ENCODE data around the gene PFKFB4.
A peak's percentile ranks its signal among the peaks of the same experiment; 100 is the strongest.
"Not testable (repeated sequence)": the region's sequence is repeated elsewhere in the genome, so short reads cannot be mapped to it uniquely, and the experiment has no call there.

The PFKFB4 gene

DNA sequence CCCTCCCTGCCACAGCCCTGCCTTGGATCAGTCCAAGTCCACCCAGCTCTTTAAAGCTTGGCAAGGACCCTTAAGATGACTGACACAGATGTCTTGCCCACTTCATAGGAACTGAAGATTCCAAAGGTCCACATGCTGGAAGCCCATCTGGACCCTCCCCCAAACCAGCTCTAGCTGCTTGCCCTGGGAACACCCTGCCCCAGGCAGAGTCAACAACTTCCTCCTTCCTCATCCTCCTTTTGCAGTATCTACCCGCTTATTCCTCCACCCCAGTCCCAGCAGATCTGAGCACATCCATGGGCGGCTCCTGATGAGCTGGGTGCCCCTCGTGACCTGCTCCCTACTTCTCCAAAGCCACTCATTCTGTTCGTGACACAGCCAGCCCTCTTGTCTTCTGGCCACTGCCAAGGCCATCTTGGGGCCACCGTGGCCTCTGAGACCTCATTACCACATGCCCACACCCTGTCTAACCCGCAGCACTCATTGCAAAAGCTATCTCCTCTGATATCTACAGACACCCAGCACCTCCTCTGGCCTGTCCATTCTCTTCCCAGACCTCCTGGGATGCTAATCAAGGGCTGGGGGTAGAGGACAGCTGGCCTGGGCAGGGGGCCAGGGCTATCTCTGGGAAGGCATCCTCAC lies 2.0 kb upstream of the PFKFB4 start:
- no peak for DNase-seq

GRCh38 chr3:48555949-48556795 lies 431 bp downstream of the PFKFB4 start:
- no peak for DNase-seq

DNA sequence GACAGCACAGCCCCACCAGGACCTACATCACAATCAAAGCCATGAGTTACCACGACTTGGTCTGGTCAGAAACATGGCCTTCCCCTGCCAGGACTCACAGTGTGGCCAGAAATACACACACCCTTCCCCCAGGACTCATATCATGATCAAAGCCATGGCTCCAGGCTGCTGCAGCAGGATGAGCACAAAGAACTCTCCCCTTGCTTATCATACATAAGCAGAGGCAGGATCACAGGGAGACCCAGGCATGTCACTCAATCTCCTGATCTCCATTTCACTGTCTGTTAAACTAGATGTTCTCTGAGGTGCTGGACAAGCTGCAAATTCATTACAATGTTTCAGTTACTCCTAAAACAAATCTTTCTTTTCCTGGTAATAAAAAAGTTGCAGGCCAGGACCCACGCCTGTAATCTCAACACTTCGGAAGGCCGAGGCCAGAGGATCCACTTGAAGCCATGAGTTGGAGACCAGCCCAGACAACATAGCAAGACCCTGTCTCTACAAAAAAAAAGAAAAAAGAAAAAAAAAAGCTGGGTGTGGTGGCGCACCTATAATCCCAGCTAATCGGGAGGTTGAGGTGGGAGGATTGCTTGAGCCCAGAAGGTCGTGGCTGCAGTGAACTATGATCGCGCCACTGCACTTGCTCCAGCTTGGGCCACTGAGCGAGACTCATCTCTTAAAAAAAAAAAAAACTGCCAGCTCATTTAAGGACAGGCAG lies 1.2 kb downstream of the PFKFB4 start:
- DNase-seq = no peak

DNA sequence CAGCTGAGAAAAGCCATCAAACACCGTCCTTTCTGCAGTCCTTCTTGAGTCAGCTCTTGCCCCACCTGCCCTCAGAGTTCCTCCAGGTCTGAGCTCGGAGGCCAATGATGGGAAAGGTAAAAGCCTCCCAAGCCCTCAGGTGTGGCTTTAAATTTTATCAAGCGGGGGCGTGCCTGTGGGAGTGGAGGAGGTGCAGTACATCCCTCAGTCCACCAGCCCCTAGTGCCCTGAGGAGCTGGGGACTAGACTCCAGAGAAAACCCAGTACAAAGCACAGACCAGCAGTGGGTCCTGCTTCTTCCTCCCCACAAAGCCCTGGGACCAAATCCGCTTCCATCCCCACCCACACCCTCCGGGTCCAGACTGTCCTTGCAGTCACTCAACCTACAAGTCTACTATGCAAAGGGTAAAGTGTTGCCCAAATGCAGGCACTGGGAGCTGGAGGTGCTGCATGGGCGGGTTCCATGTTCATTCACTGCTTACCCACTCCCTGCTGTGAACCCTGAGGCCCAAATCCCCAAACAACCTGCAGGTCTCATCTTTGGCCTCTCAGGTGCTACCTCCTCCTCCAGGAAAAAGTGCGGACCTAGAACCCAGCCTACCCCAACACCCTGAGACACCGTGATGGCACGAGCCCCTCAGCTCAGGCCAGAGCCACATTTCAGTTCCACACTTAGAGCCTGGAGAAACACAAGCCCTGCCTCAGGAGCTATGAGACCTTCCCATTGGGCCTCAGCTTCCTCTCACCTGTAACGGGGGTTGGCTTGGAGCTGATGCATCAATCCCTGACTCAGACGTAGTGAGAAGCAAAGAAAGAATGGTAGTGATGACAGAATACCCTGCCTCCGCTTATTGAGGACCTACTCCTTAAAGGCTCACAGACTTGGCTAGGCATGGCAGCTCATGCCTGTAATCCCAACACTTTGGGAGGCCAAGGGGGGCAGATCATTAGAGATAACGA lies 2.4 kb downstream of the PFKFB4 start:
- no peak for DNase-seq

- DNase-seq = no peak
Observed at GRCh38 chr3:48553361-48553760, 3.2 kb downstream of the PFKFB4 start.

DNA sequence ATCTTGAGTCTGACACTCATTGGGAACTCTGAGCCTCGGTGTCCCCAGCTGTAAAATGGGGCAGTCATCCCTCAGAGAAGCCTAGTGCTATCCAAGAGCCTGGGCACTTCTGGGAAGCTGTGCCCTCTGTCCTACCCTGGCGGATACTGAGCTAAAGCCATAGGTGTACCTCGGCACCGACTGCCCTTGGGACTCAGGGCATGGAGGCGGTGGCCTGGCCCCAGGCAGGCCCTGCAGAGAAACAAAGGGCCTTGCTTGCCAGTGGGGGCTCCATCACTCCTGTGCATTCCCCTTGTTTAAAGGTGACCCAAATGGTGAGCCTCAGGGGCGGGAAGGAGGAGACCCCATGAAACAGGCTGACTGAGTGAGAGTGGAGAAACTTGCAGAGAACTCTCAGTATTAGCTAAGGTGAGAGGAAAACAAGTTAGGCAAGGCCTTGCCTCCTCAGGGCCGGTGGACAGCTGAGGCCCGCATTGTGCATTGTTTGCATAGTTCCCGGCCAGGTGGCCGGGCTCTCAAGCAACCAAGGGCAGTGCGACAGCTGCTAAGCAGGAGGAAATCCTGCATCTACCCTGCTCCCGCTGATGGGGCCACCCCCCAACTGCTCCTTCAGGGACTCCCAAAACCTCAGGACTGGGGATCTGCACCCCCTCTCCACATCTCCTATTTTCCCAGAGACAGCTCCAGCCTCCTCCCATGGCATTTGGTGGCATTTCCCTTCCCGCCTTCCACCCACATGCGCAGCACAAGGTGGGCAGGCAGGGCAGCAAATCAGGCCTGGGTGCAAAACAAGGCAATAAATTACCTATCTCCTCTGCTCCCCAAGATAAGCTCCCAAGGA lies 4.3 kb downstream of the PFKFB4 start:
- no peak for DNase-seq

- DNase-seq = not testable (repeated sequence)
Observed at GRCh38 chr3:48551651-48552050, 5.0 kb downstream of the PFKFB4 start.

DNA sequence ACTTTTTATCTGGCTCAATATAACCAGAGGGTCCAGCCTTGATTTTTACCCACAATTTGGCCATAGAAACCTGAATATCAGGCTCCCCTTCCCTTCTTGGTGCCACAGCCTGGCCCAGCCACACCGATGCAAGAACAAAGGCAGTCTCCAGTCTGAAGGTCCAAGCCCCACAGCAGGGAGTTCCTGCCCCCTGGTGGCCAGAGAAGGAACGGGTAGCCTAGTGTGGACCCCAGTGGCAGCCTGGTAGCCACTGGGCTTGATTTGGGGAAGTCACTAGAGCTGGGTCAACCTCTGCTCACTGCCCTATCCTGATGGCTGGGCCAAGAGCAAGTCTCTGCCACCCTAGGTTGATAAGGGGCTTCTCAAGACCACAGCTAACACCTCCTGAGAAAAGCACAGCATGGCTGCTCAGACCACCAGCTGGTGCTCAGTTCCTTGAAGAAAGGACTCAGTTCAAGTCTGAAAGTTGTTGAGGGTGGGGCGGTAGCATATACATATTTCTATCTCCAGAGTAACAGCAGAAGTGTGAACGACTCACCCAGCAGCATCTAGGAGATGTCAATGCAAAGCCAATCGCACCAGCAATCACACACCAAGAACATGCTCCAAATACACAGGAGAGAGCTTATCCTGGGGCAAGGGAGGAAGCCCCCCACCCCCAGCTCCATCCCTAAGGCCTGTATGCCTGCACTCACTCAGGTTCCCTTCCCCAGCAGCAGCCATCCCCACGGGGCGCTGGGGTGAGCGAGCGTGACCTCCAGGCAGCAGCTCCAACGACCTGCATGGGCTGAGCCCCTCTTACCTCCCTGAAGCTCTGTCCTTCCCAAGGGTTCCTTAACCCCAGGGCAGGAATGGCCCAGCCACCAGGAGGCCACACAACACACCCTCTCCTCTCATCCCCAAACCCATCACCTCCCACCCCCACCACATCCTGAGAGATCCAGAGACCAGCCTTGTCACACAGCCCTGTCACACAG lies 7.6 kb downstream of the PFKFB4 start:
- DNase-seq = peak; percentile 90

GRCh38 chr3:48548126-48548525 lies 8.5 kb downstream of the PFKFB4 start:
- no peak for DNase-seq

DNA sequence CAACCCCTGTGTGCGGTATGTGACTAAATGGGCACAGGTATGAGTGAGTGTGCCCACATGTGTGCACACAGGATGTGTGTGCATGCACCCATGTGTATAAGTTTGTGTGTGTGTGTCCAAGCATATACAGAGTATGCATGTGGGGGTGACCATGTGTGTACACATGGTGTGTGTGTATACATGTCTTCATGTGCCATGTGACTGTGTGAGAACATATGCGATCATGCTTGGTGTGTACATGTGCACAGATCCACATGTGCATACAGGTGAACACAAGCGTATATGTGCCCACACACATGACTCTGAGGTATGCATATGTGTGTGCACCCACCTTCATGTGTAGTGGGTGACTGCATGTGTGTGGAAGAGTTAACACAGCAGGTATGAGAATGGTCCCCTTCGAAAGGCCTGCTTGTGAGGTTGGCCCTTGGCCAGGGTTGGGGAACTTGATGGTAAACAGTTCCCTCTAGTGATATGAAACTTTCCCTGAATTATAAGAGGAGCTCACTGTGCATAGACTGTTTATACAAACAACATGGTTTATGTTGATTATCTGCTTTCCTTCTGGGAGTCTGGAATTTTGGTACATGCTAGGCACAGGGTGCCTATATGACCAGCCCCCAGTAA lies 10.3 kb downstream of the PFKFB4 start:
- peak; percentile 54 for DNase-seq

- no peak for DNase-seq
Observed at GRCh38 chr3:48544141-48544540, 12.5 kb downstream of the PFKFB4 start.

DNA sequence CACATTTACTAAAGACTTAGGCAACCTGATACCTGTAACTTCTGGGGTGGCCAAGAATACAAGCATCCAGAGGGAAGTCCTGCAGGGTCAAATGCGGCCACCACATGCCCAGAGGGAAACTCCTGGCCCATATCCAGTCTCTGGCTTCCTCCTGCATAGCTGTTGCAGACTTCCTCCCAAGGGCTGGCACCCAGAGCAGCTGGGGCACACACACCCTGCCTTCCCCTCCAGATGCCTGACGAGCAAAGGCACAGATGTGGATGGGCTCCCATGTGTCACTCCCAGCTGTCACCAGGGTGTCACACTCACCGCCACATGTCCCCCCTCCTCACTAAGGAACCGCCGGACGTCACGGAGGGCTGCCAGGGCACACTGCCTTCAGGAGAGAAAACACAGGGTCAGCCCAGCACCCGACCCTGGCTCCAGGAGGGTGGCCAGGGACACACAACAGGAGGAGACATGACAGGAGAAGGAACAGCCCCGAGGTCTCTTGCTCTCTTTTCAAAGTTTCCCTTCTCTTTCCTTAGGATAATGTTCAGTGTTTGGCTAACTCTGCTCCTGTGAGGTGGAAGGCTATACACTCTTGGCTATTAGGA lies 13.2 kb downstream of the PFKFB4 start:
- DNase-seq = no peak

GRCh38 chr3:48538451-48538850 lies 18.2 kb downstream of the PFKFB4 start:
- no peak for DNase-seq

DNA sequence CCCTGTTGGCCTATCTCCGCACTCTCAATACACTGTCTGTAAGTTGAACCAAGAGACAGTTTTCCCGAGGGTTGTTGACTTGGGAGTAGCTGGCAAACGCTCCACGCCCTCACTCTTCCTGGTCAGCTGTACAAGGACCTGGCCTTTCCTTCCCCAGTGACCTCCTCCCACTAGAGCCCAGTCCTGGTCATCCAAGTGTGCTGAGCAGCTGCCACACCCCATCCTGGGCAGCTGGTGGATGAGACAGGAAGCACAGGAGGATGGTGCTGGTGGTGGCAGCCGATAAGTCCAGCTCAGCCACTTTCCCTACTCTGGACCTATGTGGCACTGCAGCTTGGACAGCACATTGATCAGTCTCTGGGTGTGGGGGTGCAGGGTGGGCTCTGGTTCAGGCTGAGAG lies 19.8 kb downstream of the PFKFB4 start:
- DNase-seq = no peak

DNA sequence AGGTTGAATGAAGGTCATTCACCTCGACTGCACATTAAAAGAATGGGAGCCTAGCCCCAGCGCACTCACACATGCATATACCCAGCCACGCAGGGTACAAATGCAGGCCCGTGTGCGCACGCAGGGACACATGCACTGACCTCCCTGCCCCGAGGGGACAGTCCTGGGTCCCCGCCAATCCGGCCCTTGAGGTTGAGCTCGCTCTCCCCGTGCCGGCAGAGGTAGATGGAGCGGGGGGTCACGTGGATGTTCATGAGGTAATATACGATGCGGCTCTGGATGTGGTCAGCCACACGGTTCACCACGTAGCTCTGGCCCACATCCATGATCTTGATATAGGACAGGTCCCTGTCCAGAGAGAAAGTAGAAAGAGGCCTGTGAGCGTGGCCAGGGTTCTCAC lies 20.5 kb downstream of the PFKFB4 start:
- no peak for DNase-seq

DNA sequence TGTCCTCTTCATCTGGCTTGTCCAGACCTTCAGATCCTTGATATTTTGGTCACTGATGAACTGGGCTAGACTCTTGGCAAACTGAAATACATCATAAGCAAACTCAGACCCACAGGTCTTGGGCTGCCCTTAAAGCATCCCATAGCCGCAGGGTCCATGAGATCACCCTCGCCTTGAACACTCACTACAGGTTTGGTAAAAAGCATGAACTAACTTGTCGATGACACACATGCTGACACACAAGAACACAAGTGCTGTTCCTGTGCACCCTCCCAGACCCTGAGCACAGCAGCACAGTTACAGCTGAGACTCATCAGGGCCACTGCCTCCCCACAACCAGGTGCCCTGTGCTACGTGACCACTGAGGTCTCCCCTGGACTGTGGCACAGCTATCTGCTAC lies 21.0 kb downstream of the PFKFB4 start:
- no peak for DNase-seq

- DNase-seq = no peak
Observed at GRCh38 chr3:48532977-48533337, 23.6 kb downstream of the PFKFB4 start.

- no peak for DNase-seq
Observed at GRCh38 chr3:48532271-48532976, 24.2 kb downstream of the PFKFB4 start.

DNA sequence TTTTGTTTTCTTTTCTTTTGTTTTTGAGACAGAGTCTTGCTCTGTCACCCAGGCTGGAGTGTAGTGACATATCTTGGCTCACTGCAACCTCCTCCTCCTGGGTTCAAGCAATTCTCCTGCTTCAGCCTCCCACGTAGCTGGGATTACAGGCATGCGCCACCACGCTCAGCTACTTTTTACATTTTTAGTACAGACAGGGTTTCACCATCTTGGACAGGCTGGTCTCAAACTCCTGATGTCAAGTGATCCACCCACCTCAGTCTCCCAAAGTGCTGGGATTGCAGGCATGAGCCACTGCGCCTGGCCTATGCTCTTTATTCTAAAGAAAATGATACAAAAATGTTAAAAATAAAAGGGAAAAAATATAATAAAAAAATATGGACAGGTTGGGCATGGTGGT lies 25.9 kb downstream of the PFKFB4 start:
- DNase-seq = not testable (repeated sequence)

All from CD4-positive, alpha-beta T cell treated with Interleukin-17A for 4 hours (primary cell).